ENCODE measurements around the gene VAMP5. TPM values are rescaled to one million over a fixed set of nuclear protein-coding genes. Genes with fewer than 3 reads are reported as not detected.

Gene VAMP5
- total and polyA plus RNA-seq, 9 of the 15 experiments (the other 6 are each of a cell fraction or from before 2014, with no cell fraction given): 0.54 to 1.9 (median 1.5) TPM; not detected in 2

DNA sequence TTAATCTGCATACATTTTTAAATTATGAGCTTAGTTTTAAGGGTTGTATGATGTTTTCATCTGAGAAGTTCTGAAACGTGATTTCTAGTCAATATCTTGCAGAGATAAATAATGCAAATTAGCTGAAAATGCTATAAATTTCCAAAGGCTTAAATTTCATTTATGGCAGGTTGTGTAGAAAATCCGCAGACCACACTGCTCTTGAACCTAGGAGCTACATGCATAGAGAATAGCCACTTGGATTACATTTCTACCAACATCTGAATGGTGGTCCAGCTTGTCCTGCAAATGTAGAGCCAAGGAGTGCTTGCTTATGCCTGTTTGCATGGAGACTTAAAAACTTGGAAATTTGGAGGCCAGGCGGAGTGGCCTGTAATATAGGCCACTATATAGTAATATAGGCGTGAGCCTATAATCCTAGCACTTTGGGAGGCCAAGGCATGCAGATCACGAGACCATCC lies 38.4 kb upstream of the VAMP5 start (continued):
- TF ChIP-seq, protein P1, sequence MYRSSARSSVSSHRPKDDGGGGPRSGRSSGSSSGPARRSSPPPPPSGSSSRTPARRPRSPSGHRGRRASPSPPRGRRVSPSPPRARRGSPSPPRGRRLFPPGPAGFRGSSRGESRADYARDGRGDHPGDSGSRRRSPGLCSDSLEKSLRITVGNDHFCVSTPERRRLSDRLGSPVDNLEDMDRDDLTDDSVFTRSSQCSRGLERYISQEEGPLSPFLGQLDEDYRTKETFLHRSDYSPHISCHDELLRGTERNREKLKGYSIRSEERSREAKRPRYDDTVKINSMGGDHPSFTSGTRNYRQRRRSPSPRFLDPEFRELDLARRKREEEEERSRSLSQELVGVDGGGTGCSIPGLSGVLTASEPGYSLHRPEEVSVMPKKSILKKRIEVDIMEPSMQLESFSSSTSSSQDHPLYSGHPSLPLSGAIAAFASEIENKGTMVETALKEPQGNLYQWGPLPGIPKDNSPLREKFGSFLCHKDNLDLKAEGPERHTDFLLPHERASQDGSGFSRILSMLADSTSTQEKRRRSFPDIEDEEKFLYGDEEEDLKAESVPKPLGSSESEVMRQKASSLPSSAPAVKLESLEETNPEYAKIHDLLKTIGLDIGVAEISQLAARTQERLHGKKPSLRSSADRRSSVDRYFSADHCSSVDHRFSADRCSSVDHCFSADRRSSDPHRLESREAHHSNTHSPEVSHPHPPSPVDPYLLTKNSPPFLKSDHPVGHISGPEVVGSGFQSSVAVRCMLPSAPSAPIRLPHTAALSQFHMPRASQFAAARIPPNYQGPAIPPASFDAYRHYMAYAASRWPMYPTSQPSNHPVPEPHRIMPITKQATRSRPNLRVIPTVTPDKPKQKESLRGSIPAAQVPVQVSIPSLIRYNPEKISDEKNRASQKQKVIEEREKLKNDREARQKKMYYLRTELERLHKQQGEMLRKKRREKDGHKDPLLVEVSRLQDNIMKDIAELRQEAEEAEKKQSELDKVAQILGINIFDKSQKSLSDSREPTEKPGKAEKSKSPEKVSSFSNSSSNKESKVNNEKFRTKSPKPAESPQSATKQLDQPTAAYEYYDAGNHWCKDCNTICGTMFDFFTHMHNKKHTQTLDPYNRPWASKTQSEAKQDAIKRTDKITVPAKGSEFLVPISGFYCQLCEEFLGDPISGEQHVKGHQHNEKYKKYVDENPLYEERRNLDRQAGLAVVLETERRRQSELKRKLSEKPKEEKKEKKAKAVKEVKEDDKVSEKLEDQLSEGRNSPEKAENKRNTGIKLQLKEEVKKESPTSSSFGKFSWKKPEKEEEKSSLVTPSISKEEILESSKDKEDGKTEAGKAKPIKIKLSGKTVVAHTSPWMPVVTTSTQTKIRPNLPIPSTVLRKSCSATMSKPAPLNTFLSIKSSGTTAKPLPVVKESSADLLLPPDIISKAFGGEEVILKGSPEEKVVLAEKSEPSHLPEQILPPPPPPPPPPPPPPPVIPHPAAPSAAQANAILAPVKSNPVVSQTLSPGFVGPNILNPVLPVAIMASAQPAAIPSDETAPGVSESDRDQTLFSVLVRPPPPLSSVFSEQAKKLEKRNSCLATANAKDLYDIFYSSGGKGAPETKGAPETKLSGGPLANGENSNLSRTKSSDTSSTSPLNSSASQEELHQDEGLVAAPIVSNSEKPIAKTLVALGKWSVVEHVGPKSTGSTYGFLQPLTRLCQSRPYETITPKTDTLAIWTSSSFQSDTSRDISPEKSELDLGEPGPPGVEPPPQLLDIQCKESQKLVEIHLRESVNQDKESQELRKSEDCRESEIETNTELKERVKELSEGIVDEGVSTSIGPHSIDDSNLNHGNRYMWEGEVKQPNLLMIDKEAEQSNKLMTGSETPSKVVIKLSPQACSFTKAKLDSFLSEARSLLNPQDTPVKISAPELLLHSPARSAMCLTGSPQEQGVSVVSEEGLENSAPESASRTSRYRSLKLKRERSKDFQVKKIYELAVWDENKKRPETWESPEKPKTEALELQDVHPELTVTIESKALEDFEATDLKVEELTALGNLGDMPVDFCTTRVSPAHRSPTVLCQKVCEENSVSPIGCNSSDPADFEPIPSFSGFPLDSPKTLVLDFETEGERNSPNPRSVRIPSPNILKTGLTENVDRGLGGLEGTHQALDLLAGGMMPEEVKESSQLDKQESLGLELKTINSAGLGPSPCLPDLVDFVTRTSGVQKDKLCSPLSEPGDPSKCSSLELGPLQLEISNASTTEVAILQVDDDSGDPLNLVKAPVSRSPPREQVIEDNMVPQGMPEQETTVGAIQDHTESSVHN (IDR thresholded peaks at IDR 0.05; ENCODE audit: borderline replicate concordance in 1 of 2, low read depth in 1 of 2): no peak
- no peak; the same call in 1 of the 2 replicates for TF ChIP-seq CAMTA2 (CRISPR knock-in tag; conservative IDR thresholded peaks at IDR 0.05)
- TF ChIP-seq FOXA1 (IDR thresholded peaks at IDR 0.05; ENCODE audit: borderline replicate concordance): no peak
- TF ChIP-seq, protein P2, sequence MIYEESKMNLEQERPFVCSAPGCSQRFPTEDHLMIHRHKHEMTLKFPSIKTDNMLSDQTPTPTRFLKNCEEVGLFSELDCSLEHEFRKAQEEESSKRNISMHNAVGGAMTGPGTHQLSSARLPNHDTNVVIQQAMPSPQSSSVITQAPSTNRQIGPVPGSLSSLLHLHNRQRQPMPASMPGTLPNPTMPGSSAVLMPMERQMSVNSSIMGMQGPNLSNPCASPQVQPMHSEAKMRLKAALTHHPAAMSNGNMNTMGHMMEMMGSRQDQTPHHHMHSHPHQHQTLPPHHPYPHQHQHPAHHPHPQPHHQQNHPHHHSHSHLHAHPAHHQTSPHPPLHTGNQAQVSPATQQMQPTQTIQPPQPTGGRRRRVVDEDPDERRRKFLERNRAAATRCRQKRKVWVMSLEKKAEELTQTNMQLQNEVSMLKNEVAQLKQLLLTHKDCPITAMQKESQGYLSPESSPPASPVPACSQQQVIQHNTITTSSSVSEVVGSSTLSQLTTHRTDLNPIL (CRISPR knock-in tag; IDR thresholded peaks at IDR 0.05): no peak
- TF ChIP-seq, protein P3, sequence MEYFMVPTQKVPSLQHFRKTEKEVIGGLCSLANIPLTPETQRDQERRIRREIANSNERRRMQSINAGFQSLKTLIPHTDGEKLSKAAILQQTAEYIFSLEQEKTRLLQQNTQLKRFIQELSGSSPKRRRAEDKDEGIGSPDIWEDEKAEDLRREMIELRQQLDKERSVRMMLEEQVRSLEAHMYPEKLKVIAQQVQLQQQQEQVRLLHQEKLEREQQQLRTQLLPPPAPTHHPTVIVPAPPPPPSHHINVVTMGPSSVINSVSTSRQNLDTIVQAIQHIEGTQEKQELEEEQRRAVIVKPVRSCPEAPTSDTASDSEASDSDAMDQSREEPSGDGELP (CRISPR knock-in tag; IDR thresholded peaks at IDR 0.05; ENCODE audit: borderline replicate concordance): no peak
- TF ChIP-seq KAT8 (IDR thresholded peaks at IDR 0.05; ENCODE audit: low read depth): no peak
- TF ChIP-seq, protein P4, sequence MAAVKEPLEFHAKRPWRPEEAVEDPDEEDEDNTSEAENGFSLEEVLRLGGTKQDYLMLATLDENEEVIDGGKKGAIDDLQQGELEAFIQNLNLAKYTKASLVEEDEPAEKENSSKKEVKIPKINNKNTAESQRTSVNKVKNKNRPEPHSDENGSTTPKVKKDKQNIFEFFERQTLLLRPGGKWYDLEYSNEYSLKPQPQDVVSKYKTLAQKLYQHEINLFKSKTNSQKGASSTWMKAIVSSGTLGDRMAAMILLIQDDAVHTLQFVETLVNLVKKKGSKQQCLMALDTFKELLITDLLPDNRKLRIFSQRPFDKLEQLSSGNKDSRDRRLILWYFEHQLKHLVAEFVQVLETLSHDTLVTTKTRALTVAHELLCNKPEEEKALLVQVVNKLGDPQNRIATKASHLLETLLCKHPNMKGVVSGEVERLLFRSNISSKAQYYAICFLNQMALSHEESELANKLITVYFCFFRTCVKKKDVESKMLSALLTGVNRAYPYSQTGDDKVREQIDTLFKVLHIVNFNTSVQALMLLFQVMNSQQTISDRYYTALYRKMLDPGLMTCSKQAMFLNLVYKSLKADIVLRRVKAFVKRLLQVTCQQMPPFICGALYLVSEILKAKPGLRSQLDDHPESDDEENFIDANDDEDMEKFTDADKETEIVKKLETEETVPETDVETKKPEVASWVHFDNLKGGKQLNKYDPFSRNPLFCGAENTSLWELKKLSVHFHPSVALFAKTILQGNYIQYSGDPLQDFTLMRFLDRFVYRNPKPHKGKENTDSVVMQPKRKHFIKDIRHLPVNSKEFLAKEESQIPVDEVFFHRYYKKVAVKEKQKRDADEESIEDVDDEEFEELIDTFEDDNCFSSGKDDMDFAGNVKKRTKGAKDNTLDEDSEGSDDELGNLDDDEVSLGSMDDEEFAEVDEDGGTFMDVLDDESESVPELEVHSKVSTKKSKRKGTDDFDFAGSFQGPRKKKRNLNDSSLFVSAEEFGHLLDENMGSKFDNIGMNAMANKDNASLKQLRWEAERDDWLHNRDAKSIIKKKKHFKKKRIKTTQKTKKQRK (IDR thresholded peaks at IDR 0.05; ENCODE audit: borderline replicate concordance, low read depth, low read length): no peak
- TF ChIP-seq, protein P5, sequence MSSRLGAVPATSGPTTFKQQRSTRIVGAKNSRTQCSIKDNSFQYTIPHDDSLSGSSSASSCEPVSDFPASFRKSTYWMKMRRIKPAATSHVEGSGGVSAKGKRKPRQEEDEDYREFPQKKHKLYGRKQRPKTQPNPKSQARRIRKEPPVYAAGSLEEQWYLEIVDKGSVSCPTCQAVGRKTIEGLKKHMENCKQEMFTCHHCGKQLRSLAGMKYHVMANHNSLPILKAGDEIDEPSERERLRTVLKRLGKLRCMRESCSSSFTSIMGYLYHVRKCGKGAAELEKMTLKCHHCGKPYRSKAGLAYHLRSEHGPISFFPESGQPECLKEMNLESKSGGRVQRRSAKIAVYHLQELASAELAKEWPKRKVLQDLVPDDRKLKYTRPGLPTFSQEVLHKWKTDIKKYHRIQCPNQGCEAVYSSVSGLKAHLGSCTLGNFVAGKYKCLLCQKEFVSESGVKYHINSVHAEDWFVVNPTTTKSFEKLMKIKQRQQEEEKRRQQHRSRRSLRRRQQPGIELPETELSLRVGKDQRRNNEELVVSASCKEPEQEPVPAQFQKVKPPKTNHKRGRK (tag; IDR thresholded peaks at IDR 0.05): no peak
- TF ChIP-seq JUN (IDR thresholded peaks at IDR 0.05; ENCODE audit: borderline replicate concordance, low read depth, low read length): no peak
- no peak for TF ChIP-seq JUN (CRISPR knock-in tag; IDR thresholded peaks at IDR 0.05; ENCODE audit: borderline replicate concordance)
- TF ChIP-seq RBM39 (optimal IDR thresholded peaks at IDR 0.05; ENCODE audit: low read depth, low read length): peak; percentile 14

Measured in K562 (cell line).